HCT116 (cell line): ENCODE measurements around the gene B3GNT2. TPM values are rescaled to one million over a fixed set of nuclear protein-coding genes. Genes with fewer than 3 reads are reported as not detected.

Experiments
- ATAC-seq: fragments of 200-7000 bp; cut with Tn5 transposase; 2 replicates; pipeline ENCODE4 v1.9.1; 2020; ENCODE audit warnings: mild to moderate bottlenecking, moderate library complexity
- BruUV-seq: library from RNA; stranded (reverse); fragments of 400-500 nt; replicated peaks from 2 replicates; lab custom pipeline; 2021; lab: Mats Ljungman, UMichigan
- CTCF ChIA-PET: fragments of 300-600 bp; sonication (Branson Sonifier 250); formaldehyde crosslinking; loops from one replicate; lab custom pipeline; 2021; ENCODE audit warnings: antibody characterized with exemption; lab: Charles Lee
- POLR2A ChIA-PET: fragments of 300-600, 350-600 bp; sonication (Branson Sonifier 250); formaldehyde crosslinking; loops from one replicate; lab custom pipeline; 2021; ENCODE audit warnings: antibody characterized with exemption; lab: Charles Lee
- RAD21 ChIA-PET, 2 experiments: fragments of 300-600 bp; sonication (Branson Sonifier 250); formaldehyde crosslinking; loops; one replicate each; lab custom pipeline; 2023; ENCODE audit warnings: low total read pairs in 2 of 2; ENCODE audit not compliant: uncharacterized antibody in 2 of 2, unreplicated experiment in 2 of 2, low non-redundant PET in 1 of 2; lab: Charles Lee
- DNase-seq: peaks from one replicate; pipeline ENCODE4 v3.0.0-alpha.2; 2010; ENCODE audit warnings: low read depth, low spot score
- H2AFZ ChIP-seq: fragments of 200-600 bp; shearing (Covaris generic), sonication (generic); 2 replicates; pipeline ENCODE4 v1.6.1; 2017; ENCODE audit warnings: low read depth, mixed run types, mixed read lengths, antibody characterized with exemption, low read length; ENCODE audit not compliant: poor library complexity, severe bottlenecking
- H3K27ac ChIP-seq: 2 replicates; pipeline ENCODE4 v1.5.1; 2012; ENCODE audit warnings: low read depth, low read length
- H3K27me3 ChIP-seq: fragments of 200-600 bp; sonication (generic); 2 replicates; pipeline ENCODE4 v1.6.1; 2016; ENCODE audit warnings: mixed run types, low read length, mixed read lengths; ENCODE audit not compliant: insufficient read depth
- H3K36me3 ChIP-seq, 2 experiments: fragments of 200-500 bp in 1 of 2; fragments of 200-600 bp in 1 of 2; sonication (Bioruptor generic) in 1 of 2; sonication (generic) in 1 of 2; 2 replicates each; pipeline versions ENCODE4 v1.5.1 to v1.6.1; 2014 to 2016; ENCODE audit warnings: low read length in 2 of 2, inconsistent platforms in 1 of 2, mixed read lengths in 1 of 2, mixed run types in 1 of 2; ENCODE audit not compliant: insufficient read depth in 2 of 2, control insufficient read depth in 1 of 2
- H3K4me1 ChIP-seq, 2 experiments: fragments of 200-600 bp in 1 of 2; sonication (generic) in 1 of 2; 2 replicates each; pipeline versions ENCODE4 v1.5.1 to v1.6.1; 2012 to 2017; ENCODE audit warnings: low read length in 2 of 2, inconsistent platforms in 1 of 2, mild to moderate bottlenecking in 1 of 2, mixed read lengths in 1 of 2, mixed run types in 1 of 2, moderate library complexity in 1 of 2; ENCODE audit not compliant: insufficient read depth in 2 of 2, control insufficient read depth in 1 of 2
- H3K4me2 ChIP-seq: fragments of 200-600 bp; sonication (generic); 2 replicates; pipeline ENCODE4 v1.6.1; 2017; ENCODE audit warnings: mixed run types, low read length, mixed read lengths
- H3K4me3 ChIP-seq, 2 experiments: fragments of 200-600 bp in 1 of 2; sonication (generic) in 1 of 2; replicated peaks in 1 of 2; 2 replicates each; pipeline ENCODE4 v1.5.1; 2011 to 2016; ENCODE audit warnings: low read length in 2 of 2, control low read depth in 1 of 2, low read depth in 1 of 2, mild to moderate bottlenecking in 1 of 2, mixed read lengths in 1 of 2, mixed run types in 1 of 2
- H3K79me2 ChIP-seq: fragments of 200-600 bp; sonication (generic); 2 replicates; pipeline ENCODE4 v1.6.1; 2017; ENCODE audit warnings: mild to moderate bottlenecking, mixed run types, low read length, moderate library complexity, mixed read lengths; ENCODE audit not compliant: insufficient read depth
- H3K9ac ChIP-seq: fragments of 200-600 bp; sonication (generic); 2 replicates; pipeline ENCODE4 v1.6.1; 2016; ENCODE audit warnings: low read length, mixed read lengths
- H3K9me2 ChIP-seq: fragments of 200-600 bp; sonication (generic), shearing (Covaris generic); 2 replicates; pipeline ENCODE4 v1.6.1; 2017; ENCODE audit warnings: mixed run types, mild to moderate bottlenecking, moderate library complexity; ENCODE audit not compliant: insufficient read depth
- H3K9me3 ChIP-seq, 2 experiments: fragments of 200-500 bp in 1 of 2; fragments of 200-600 bp in 1 of 2; sonication (Bioruptor generic) in 1 of 2; sonication (generic) in 1 of 2; 2 replicates each; pipeline ENCODE4 v1.6.1; 2014 to 2017; ENCODE audit warnings: low read length in 2 of 2, mixed read lengths in 2 of 2, inconsistent platforms in 1 of 2, low read depth in 1 of 2, mild to moderate bottlenecking in 1 of 2, mixed run types in 1 of 2, moderate library complexity in 1 of 2; ENCODE audit not compliant: control insufficient read depth in 1 of 2, insufficient read depth in 1 of 2
- H4K20me1 ChIP-seq: fragments of 200-600 bp; sonication (generic), shearing (Covaris generic); 2 replicates; pipeline ENCODE4 v1.6.1; 2017; ENCODE audit warnings: mixed run types, mild to moderate bottlenecking, moderate library complexity; ENCODE audit not compliant: insufficient read depth
- CEBPB ChIP-seq: IDR thresholded peaks from 2 replicates; pipeline ENCODE4 v1.6.1; 2012; ENCODE audit warnings: low read depth
- EGR1 ChIP-seq: IDR thresholded peaks from 2 replicates; pipeline ENCODE4 v1.6.1; 2012; ENCODE audit warnings: low read depth
- ELF1 ChIP-seq: IDR thresholded peaks from 2 replicates; pipeline ENCODE4 v1.6.1; 2012; ENCODE audit warnings: low read depth, borderline replicate concordance
- EZH2phosphoT487 ChIP-seq: fragments of 200-600 bp; IDR thresholded peaks from 2 replicates; pipeline ENCODE4 v1.6.1; 2018; ENCODE audit warnings: antibody characterized with exemption, borderline replicate concordance
- POLR2A ChIP-seq: IDR thresholded peaks from 2 replicates; pipeline ENCODE4 v1.7.0; 2011; ENCODE audit warnings: borderline replicate concordance; ENCODE audit not compliant: insufficient read depth, insufficient read length; ENCODE audit errors: extremely low read depth
- RAD21 ChIP-seq: IDR thresholded peaks from 2 replicates; pipeline ENCODE4 v1.6.1; 2012; ENCODE audit warnings: low read depth, mild to moderate bottlenecking
- REST ChIP-seq: IDR thresholded peaks from 2 replicates; pipeline ENCODE4 v1.6.1; 2012; ENCODE audit warnings: low read depth
- SIN3A ChIP-seq: IDR thresholded peaks from 2 replicates; pipeline ENCODE4 v1.6.1; 2012; ENCODE audit warnings: low read depth
- YY1 ChIP-seq: IDR thresholded peaks from 2 replicates; pipeline ENCODE4 v1.6.1; 2011; ENCODE audit warnings: low read length, low read depth, moderate library complexity, mild to moderate bottlenecking; ENCODE audit not compliant: insufficient replicate concordance; ENCODE audit errors: extremely low read depth
- ZNF274 ChIP-seq: fragments of 200-500 bp; sonication (Bioruptor generic); IDR thresholded peaks from 2 replicates; pipeline ENCODE4 v1.6.1; 2014; ENCODE audit warnings: mild to moderate bottlenecking, low read depth, low read length, inconsistent platforms
- intact Hi-C: fragments of 100-400 bp; cut with micrococcal nuclease; formaldehyde crosslinking; loops from 2 replicates; pipeline ENCODE4 v1.10.0; 2022
- total RNA-seq: library from RNA; stranded (reverse); gene quantifications from one replicate; pipeline ENCODE4 v1.2.1, GENCODE V29; 2021; ENCODE audit not compliant: unreplicated experiment
- TF ChIP-seq, protein P1 (sequence below): IDR thresholded peaks from 2 replicates; pipeline ENCODE4 v1.6.1; 2011; ENCODE audit warnings: mild to moderate bottlenecking, low read length, moderate library complexity; ENCODE audit not compliant: insufficient replicate concordance; ENCODE audit errors: extremely low read depth
- TF ChIP-seq, protein P2 (sequence below): IDR thresholded peaks from 2 replicates; pipeline ENCODE4 v1.6.1; 2012

B3GNT2 gene
- total RNA-seq, 1 experiment from 2014 or later = 21.5 TPM

DNA sequence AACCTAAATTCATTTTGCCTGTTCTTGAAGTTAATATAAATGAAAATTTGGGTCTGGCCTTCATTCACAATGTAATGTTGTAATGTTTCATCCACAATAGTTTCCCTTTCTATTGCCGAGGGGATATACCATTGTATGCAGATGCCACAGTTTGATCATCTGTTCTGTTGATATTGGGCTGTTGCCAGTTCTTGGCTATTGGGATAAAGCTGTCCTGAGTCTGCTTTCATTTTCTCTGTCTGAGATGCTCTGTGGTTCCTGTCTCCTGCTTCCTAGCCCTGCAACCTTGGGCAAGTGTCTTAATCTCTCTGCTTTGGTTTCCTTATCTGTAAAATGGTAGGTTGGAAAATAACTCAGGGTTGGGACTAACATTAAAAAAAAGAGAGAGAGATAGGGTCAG lies 25.2 kb downstream of the B3GNT2 start:
- intact Hi-C loops = no loop called here
- Histone ChIP-seq H3K4me2 (no peak overlapping the region), H3K9ac (no peak overlapping the region), H3K9me3 (no peaks in the 10 kb centered on the region), H3K4me3 (no peak overlapping the region), H3K27me3 (no peaks in the 10 kb centered on the region), H3K27ac (no peak overlapping the region), H3K9me2 (no peaks in the 10 kb centered on the region), H3K4me1 (no peaks in the 10 kb centered on the region), H4K20me1 (no peaks in the 10 kb centered on the region), H3K36me3 (peaks cover 2 to 16% of the 10 kb centered on the region in 2 experiments; a peak in 3 of 4 replicates), H3K79me2 (peaks cover 77% of the 10 kb centered on the region), H2AFZ (no peak overlapping the region)
- DNase-seq (no peak), ATAC-seq (no peak)
- ChIA-PET RAD21 (no interaction called here), CTCF (no interaction called here), POLR2A (no interaction called here)
- TF ChIP-seq EZH2phosphoT487 (no peak), EGR1 (no peak), POLR2A (no peak), YY1 (no peak), SIN3A (no peak)
- TF ChIP-seq, protein P1, sequence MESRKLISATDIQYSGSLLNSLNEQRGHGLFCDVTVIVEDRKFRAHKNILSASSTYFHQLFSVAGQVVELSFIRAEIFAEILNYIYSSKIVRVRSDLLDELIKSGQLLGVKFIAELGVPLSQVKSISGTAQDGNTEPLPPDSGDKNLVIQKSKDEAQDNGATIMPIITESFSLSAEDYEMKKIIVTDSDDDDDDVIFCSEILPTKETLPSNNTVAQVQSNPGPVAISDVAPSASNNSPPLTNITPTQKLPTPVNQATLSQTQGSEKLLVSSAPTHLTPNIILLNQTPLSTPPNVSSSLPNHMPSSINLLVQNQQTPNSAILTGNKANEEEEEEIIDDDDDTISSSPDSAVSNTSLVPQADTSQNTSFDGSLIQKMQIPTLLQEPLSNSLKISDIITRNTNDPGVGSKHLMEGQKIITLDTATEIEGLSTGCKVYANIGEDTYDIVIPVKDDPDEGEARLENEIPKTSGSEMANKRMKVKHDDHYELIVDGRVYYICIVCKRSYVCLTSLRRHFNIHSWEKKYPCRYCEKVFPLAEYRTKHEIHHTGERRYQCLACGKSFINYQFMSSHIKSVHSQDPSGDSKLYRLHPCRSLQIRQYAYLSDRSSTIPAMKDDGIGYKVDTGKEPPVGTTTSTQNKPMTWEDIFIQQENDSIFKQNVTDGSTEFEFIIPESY = no peak
- TF ChIP-seq, protein P2, sequence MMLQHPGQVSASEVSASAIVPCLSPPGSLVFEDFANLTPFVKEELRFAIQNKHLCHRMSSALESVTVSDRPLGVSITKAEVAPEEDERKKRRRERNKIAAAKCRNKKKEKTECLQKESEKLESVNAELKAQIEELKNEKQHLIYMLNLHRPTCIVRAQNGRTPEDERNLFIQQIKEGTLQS = no peak
- BruUV-seq = no TSS peak

- H3K79me2 ChIP-seq = peaks cover 67% of the 10 kb centered on the region
- DNase-seq (no peak), ATAC-seq (no peak)
- peaks cover 2 to 16% of the 10 kb centered on the region in 2 experiments; a peak in 3 of 4 replicates for H3K36me3 ChIP-seq
- RAD21 ChIA-PET = no interaction called here
- no peak overlapping the region for H3K4me2 ChIP-seq
- no peaks in the 10 kb centered on the region; a peak in 1 of 4 replicates for H3K4me1 ChIP-seq
- H3K4me3 ChIP-seq = no peak overlapping the region
- H3K9ac ChIP-seq = no peak overlapping the region
- intact Hi-C loops = no loop called here
- no peaks in the 10 kb centered on the region for H3K9me2 ChIP-seq
- H3K27me3 ChIP-seq = no peaks in the 10 kb centered on the region
- H3K27ac ChIP-seq = no peak overlapping the region
- no TSS peak for BruUV-seq
- H4K20me1 ChIP-seq = no peaks in the 10 kb centered on the region
- H2AFZ ChIP-seq = no peak overlapping the region
- CTCF ChIA-PET = no interaction called here
- POLR2A ChIA-PET = no interaction called here
- no peaks in the 10 kb centered on the region for H3K9me3 ChIP-seq
- TF ChIP-seq ELF1 = no peak
- no peak for TF ChIP-seq RAD21
- TF ChIP-seq CEBPB = no peak
- TF ChIP-seq ZNF274 = no peak
- no peak for TF ChIP-seq REST
- no peak for TF ChIP-seq YY1
- TF ChIP-seq, protein P2 = no peak
Measured at GRCh38 chr2:62222171-62222570, 26.3 kb downstream of the B3GNT2 start.
